Nephron progenitor cell (in vitro differentiated cells): Measurements from ENCODE around the gene DPH6.
A peak's percentile ranks its signal among the peaks of the same experiment; 100 is the strongest.
"Not testable (repeated sequence)": the region's sequence is repeated elsewhere in the genome, so short reads cannot be mapped to it uniquely, and the experiment has no call there.

ENCODE experiments used
- DNase-seq: peaks from one replicate; pipeline ENCODE4 v3.0.0; 2021
- H3K27ac Mint-ChIP-seq: 2 replicates; pipeline ENCODE4 v1.8.0; 2021; ENCODE audit warnings: mild to moderate bottlenecking, moderate library complexity, mixed read lengths
- H3K27me3 Mint-ChIP-seq: 2 replicates; pipeline ENCODE4 v1.8.0; 2021; ENCODE audit warnings: mild to moderate bottlenecking, low read depth, mixed read lengths; ENCODE audit not compliant: poor library complexity
- H3K36me3 Mint-ChIP-seq: 2 replicates; pipeline ENCODE4 v1.8.0; 2021; ENCODE audit warnings: low read depth, mixed read lengths
- H3K4me1 Mint-ChIP-seq: 2 replicates; pipeline ENCODE4 v1.8.0; 2021; ENCODE audit warnings: mixed read lengths
- H3K4me3 Mint-ChIP-seq: 2 replicates; pipeline ENCODE4 v1.8.0; 2021; ENCODE audit warnings: mild to moderate bottlenecking, moderate library complexity, mixed read lengths
- H3K9me3 Mint-ChIP-seq: 2 replicates; pipeline ENCODE4 v1.8.0; 2021; ENCODE audit warnings: mild to moderate bottlenecking, moderate library complexity, mixed read lengths
- TF ChIP-seq, protein P1 (sequence below): fragments of 200-600 bp; sonication (generic); IDR thresholded peaks from 2 replicates; pipeline ENCODE4 v1.5.0; 2021; ENCODE audit warnings: antibody characterized with exemption

DPH6 gene

DNA sequence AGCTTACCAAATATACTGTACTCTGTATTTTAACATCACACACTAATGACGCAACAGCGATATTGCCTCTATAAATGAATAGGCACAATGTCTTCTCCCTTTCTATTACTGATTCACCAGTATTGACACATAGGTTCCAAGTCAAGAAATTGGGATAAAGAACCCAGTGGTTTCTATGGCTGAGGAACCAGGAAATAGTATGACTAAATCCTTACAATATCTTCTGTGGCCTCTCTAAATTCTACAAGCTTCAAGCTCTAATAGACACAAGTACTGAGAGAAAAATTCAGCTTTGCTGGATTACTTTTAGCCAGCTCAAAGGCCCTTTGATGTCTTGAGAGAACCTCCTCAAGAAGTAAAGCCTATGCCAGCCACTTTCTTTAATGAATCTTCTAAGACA is 162.5 kb downstream of the DPH6 start:
- TF ChIP-seq, protein P1, sequence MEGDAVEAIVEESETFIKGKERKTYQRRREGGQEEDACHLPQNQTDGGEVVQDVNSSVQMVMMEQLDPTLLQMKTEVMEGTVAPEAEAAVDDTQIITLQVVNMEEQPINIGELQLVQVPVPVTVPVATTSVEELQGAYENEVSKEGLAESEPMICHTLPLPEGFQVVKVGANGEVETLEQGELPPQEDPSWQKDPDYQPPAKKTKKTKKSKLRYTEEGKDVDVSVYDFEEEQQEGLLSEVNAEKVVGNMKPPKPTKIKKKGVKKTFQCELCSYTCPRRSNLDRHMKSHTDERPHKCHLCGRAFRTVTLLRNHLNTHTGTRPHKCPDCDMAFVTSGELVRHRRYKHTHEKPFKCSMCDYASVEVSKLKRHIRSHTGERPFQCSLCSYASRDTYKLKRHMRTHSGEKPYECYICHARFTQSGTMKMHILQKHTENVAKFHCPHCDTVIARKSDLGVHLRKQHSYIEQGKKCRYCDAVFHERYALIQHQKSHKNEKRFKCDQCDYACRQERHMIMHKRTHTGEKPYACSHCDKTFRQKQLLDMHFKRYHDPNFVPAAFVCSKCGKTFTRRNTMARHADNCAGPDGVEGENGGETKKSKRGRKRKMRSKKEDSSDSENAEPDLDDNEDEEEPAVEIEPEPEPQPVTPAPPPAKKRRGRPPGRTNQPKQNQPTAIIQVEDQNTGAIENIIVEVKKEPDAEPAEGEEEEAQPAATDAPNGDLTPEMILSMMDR: no peak
- peaks cover 8% of the 10 kb centered on the region for H3K36me3 Mint-ChIP-seq
- DNase-seq: no peak
- no peaks in the 10 kb centered on the region for H3K27me3 Mint-ChIP-seq
- no peak overlapping the region for H3K4me3 Mint-ChIP-seq
- H3K27ac Mint-ChIP-seq: no peak overlapping the region
- H3K9me3 Mint-ChIP-seq: peaks cover 24% of the 10 kb centered on the region
- H3K4me1 Mint-ChIP-seq: peaks cover 5% of the 10 kb centered on the region

DNA sequence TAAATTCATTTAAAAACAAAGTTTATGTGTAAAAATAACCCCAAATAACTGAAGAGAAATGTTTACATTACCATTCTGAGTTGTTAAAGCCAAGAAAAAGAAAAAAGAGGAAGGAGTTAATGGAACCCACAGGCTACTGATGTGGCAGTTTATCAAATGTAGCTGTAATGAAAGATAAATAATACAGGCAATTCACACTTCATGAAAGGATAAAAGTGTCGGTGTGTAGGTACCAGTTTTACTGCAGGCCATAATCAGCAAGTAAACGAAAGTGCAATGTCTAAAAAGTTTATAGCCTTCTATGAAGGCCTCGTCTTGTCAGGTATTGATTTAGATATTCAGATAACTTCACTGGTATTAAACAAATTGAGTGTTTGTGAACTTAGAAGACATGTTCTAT is 164.6 kb downstream of the DPH6 start:
- Mint-ChIP-seq H3K27me3 (no peaks in the 10 kb centered on the region), H3K36me3 (peaks cover 14% of the 10 kb centered on the region), H3K9me3 (peaks cover 20% of the 10 kb centered on the region), H3K4me3 (no peak overlapping the region), H3K4me1 (peaks cover 5% of the 10 kb centered on the region), H3K27ac (peak overlapping the region; percentile 89)
- DNase-seq: no peak
- TF ChIP-seq, protein P1: no peak

DNA sequence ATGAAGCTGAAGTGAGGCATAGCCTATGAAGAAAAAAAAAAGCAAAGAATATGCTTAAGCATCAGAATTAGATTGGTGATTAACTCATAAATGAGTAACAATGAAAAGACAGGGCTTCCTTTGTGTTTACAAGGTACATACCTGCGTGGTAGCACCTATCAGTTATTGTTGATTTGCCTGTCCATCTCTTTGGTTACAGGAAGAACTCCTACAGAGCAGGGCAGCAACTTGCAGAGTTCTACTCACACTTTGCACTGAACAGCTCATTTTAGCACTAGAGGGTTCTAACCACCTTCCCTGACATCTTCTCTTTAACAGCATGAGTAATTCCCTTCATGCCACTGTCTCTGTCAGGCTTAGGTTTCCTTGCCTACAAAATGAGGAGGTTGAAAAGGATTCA is 166.0 kb downstream of the DPH6 start:
- DNase-seq: no peak
- TF ChIP-seq, protein P1: no peak
- no peaks in the 10 kb centered on the region for H3K27me3 Mint-ChIP-seq
- H3K9me3 Mint-ChIP-seq: peaks cover 16% of the 10 kb centered on the region
- H3K27ac Mint-ChIP-seq: peak overlapping the region; percentile 13
- H3K4me1 Mint-ChIP-seq: peaks cover 5% of the 10 kb centered on the region
- H3K36me3 Mint-ChIP-seq: peaks cover 14% of the 10 kb centered on the region
- no peak overlapping the region for H3K4me3 Mint-ChIP-seq

DNA sequence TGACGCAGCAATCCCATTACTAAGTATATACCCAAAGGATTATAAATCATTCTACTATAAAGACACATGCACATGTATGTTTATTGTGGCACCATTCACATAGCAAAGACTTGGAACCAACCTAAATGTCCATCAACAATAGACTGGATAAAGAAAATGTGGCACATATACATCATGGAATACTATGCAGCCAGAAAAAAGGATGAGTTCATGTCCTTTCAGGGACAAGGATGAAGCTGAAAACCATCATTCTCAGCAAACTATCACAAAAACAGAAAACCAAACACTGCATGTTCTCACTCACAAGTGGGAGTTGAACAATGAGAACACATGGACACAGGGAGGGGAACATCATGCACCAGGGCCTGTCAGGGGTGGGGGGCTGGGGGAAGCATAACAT is 167.5 kb downstream of the DPH6 start:
- not testable (repeated sequence) for H3K4me1 Mint-ChIP-seq, H3K4me3 Mint-ChIP-seq, H3K27ac Mint-ChIP-seq, H3K27me3 Mint-ChIP-seq, DNase-seq
- Mint-ChIP-seq H3K9me3 (peaks cover 11% of the 10 kb centered on the region), H3K36me3 (peaks cover 14% of the 10 kb centered on the region)

DNA sequence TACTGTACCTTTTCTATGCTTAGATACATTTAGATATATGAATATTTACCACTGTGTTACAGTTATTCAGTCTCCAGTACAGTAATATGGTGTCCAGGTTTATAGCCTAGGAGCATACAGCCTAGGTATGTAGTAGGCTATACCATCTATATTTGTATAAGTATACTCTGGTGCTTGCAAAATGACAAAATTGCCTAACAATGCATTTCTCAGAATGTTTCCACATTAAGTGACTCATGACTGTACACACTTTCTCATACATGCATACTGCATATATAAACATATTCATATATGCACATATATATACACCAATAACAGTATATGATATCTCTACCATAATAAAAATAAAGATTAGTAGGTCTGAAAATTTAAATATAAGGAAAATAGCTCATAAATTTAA is 169.3 kb downstream of the DPH6 start:
- H3K9me3 Mint-ChIP-seq: peaks cover 11% of the 10 kb centered on the region
- H3K27ac Mint-ChIP-seq: no peak overlapping the region
- no peak overlapping the region for H3K4me3 Mint-ChIP-seq
- H3K36me3 Mint-ChIP-seq: peaks cover 14% of the 10 kb centered on the region
- TF ChIP-seq, protein P1: no peak
- DNase-seq: no peak
- H3K27me3 Mint-ChIP-seq: no peaks in the 10 kb centered on the region
- H3K4me1 Mint-ChIP-seq: peaks cover 5% of the 10 kb centered on the region

DNA sequence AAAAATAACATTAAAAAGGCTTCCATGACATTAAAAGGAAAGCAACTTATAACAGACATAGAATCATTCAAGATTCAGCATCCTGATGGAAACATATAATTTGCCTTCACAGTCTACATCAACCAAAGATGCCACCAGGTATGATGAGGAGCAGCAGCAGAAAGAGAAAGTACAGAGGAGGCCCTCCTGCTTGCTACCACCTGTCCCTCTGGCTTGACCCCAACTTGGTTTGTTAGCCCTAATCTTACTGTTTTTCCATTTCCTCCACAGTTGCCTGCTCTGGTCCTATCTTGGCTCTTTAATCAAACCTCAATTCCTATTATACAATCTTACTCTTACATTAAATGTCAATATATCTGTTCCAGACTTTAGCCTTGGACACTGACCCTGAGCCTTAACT is 171.3 kb downstream of the DPH6 start:
- no peak for DNase-seq
- no peaks in the 10 kb centered on the region for H3K27me3 Mint-ChIP-seq
- H3K4me3 Mint-ChIP-seq: no peak overlapping the region
- H3K27ac Mint-ChIP-seq: no peak overlapping the region
- TF ChIP-seq, protein P1: no peak
- H3K4me1 Mint-ChIP-seq: no peaks in the 10 kb centered on the region
- H3K9me3 Mint-ChIP-seq: peaks cover 11% of the 10 kb centered on the region
- peaks cover 19% of the 10 kb centered on the region for H3K36me3 Mint-ChIP-seq
